ENCODE results near the gene PDLIM3.
A peak's percentile ranks its signal among the peaks of the same experiment; 100 is the strongest.

The PDLIM3 gene

GRCh38 chr4:185518494-185518893, 16.8 kb downstream of the PDLIM3 start:
- Histone ChIP-seq H3K27ac (replicated peaks) (no peak overlapping the region), H3K4me3 (replicated peaks; ENCODE audit: insufficient read depth, low read length) (no peak overlapping the region), H3K27me3 (ENCODE audit: insufficient read depth, poor library complexity, severe bottlenecking) (peaks cover 27% of the 10 kb centered on the region)
- no peak for DNase-seq (ENCODE audit: low read depth in 1 of 2, low spot score in 1 of 2)
- no peak for TF ChIP-seq REST (IDR thresholded peaks at IDR 0.05; ENCODE audit: insufficient replicate concordance, low read depth)
- no peak for TF ChIP-seq SPI1 (IDR thresholded peaks at IDR 0.05; ENCODE audit: borderline replicate concordance, low read depth)
- no peak for TF ChIP-seq GABPA (IDR thresholded peaks at IDR 0.05; ENCODE audit: low read depth)
- no peak for TF ChIP-seq CTCF (IDR thresholded peaks at IDR 0.05; ENCODE audit: insufficient read depth, low read length)
- TF ChIP-seq POLR2AphosphoS5 (IDR thresholded peaks at IDR 0.05; ENCODE audit: low read depth): no peak

GRCh38 chr4:185518069-185518468, 17.2 kb downstream of the PDLIM3 start:
- no peak for TF ChIP-seq CTCF (IDR thresholded peaks at IDR 0.05; ENCODE audit: insufficient read depth, low read length)
- peak; percentile 66 for TF ChIP-seq REST (IDR thresholded peaks at IDR 0.05; ENCODE audit: insufficient replicate concordance, low read depth)
- no peak for TF ChIP-seq POLR2AphosphoS5 (IDR thresholded peaks at IDR 0.05; ENCODE audit: low read depth)
- H3K4me3 ChIP-seq (replicated peaks; ENCODE audit: insufficient read depth, low read length): no peak overlapping the region

GRCh38 chr4:185515248-185515647, 20.1 kb downstream of the PDLIM3 start:
- no peak overlapping the region for H3K27ac ChIP-seq (replicated peaks)
- DNase-seq (ENCODE audit: low read depth in 1 of 2, low spot score in 1 of 2): no peak
- TF ChIP-seq GABPA (IDR thresholded peaks at IDR 0.05; ENCODE audit: low read depth) (no peak), REST (IDR thresholded peaks at IDR 0.05; ENCODE audit: insufficient replicate concordance, low read depth) (no peak), POLR2AphosphoS5 (IDR thresholded peaks at IDR 0.05; ENCODE audit: low read depth) (no peak), SPI1 (IDR thresholded peaks at IDR 0.05; ENCODE audit: borderline replicate concordance, low read depth) (no peak), CTCF (IDR thresholded peaks at IDR 0.05; ENCODE audit: insufficient read depth, low read length) (no peak)
- H3K27me3 ChIP-seq (ENCODE audit: insufficient read depth, poor library complexity, severe bottlenecking): peaks cover 42% of the 10 kb centered on the region
- no peak overlapping the region for H3K4me3 ChIP-seq (replicated peaks; ENCODE audit: insufficient read depth, low read length)

More at GRCh38 chr4:185518069-185518468, 17.2 kb downstream of the PDLIM3 start:
- Histone ChIP-seq H3K27ac (replicated peaks) (no peak overlapping the region), H3K27me3 (ENCODE audit: insufficient read depth, poor library complexity, severe bottlenecking) (peaks cover 28% of the 10 kb centered on the region)
- DNase-seq (ENCODE audit: low read depth in 1 of 2, low spot score in 1 of 2): no peak
